ENCODE data around the gene HIPK4.
A peak's percentile ranks its signal among the peaks of the same experiment; 100 is the strongest.

HIPK4 gene

GRCh38 chr19:40362160-40362559 lies 27.8 kb downstream of the HIPK4 start:
- Histone ChIP-seq H3K27me3 (ENCODE audit: control insufficient read depth in 1 of 2, insufficient read depth in 2 of 2, low read length in 2 of 2) (no peaks in the 10 kb centered on the region), H3K36me3 (ENCODE audit: control insufficient read depth in 2 of 2, insufficient read depth in 2 of 2, low read length in 2 of 2) (peaks cover 2 to 9% of the 10 kb centered on the region in 2 donors), H3K4me1 (ENCODE audit: control insufficient read depth, insufficient read depth, low read length) (peaks cover 10% of the 10 kb centered on the region), H3K27ac (ENCODE audit: low read length) (no peak overlapping the region), H3K4me3 (ENCODE audit: low read length in 2 of 2) (no peak overlapping the region), H3K9me3 (ENCODE audit: control insufficient read depth in 2 of 2, low read length in 2 of 2) (no peaks in the 10 kb centered on the region), H3K9ac (ENCODE audit: low read length in 2 of 2) (no peak overlapping the region)

GRCh38 chr19:40360708-40361241 lies 29.2 kb downstream of the HIPK4 start:
- Histone ChIP-seq H3K36me3 (ENCODE audit: control insufficient read depth in 2 of 2, insufficient read depth in 2 of 2, low read length in 2 of 2) (peaks cover 2 to 3% of the 10 kb centered on the region in 2 donors), H3K27ac (ENCODE audit: low read length) (no peak overlapping the region), H3K9me3 (ENCODE audit: control insufficient read depth in 2 of 2, low read length in 2 of 2) (no peaks in the 10 kb centered on the region), H3K4me3 (ENCODE audit: low read length in 2 of 2) (no peak overlapping the region), H3K4me1 (ENCODE audit: control insufficient read depth, insufficient read depth, low read length) (peaks cover 2% of the 10 kb centered on the region), H3K9ac (ENCODE audit: low read length in 2 of 2) (no peak overlapping the region), H3K27me3 (ENCODE audit: control insufficient read depth in 1 of 2, insufficient read depth in 2 of 2, low read length in 2 of 2) (no peaks in the 10 kb centered on the region)

GRCh38 chr19:40360020-40360707 lies 29.8 kb downstream of the HIPK4 start:
- peaks cover 2 to 3% of the 10 kb centered on the region in 2 donors for H3K36me3 ChIP-seq (ENCODE audit: control insufficient read depth in 2 of 2, insufficient read depth in 2 of 2, low read length in 2 of 2)
- H3K4me1 ChIP-seq (ENCODE audit: control insufficient read depth, insufficient read depth, low read length): peaks cover 2% of the 10 kb centered on the region
- no peaks in the 10 kb centered on the region for H3K9me3 ChIP-seq (ENCODE audit: control insufficient read depth in 2 of 2, low read length in 2 of 2)
- no peak overlapping the region for H3K27ac ChIP-seq (ENCODE audit: low read length)
- H3K9ac ChIP-seq (ENCODE audit: low read length in 2 of 2): no peak overlapping the region
- no peaks in the 10 kb centered on the region for H3K27me3 ChIP-seq (ENCODE audit: control insufficient read depth in 1 of 2, insufficient read depth in 2 of 2, low read length in 2 of 2)
- no peak overlapping the region for H3K4me3 ChIP-seq (ENCODE audit: low read length in 2 of 2)

GRCh38 chr19:40358773-40359172 lies 31.2 kb downstream of the HIPK4 start:
- no peaks in the 10 kb centered on the region for H3K9me3 ChIP-seq (ENCODE audit: control insufficient read depth in 2 of 2, low read length in 2 of 2)
- no peak overlapping the region for H3K4me3 ChIP-seq (ENCODE audit: low read length in 2 of 2)
- H3K27ac ChIP-seq (ENCODE audit: low read length): no peak overlapping the region
- peaks cover 2% of the 10 kb centered on the region for H3K4me1 ChIP-seq (ENCODE audit: control insufficient read depth, insufficient read depth, low read length)
- H3K9ac ChIP-seq (ENCODE audit: low read length in 2 of 2): no peak overlapping the region
- no peaks in the 10 kb centered on the region for H3K27me3 ChIP-seq (ENCODE audit: control insufficient read depth in 1 of 2, insufficient read depth in 2 of 2, low read length in 2 of 2)
- H3K36me3 ChIP-seq (ENCODE audit: control insufficient read depth in 2 of 2, insufficient read depth in 2 of 2, low read length in 2 of 2): peaks cover 2 to 3% of the 10 kb centered on the region in 2 donors

GRCh38 chr19:40357640-40358039 lies 32.3 kb downstream of the HIPK4 start:
- peaks cover 2 to 3% of the 10 kb centered on the region in 2 donors for H3K36me3 ChIP-seq (ENCODE audit: control insufficient read depth in 2 of 2, insufficient read depth in 2 of 2, low read length in 2 of 2)
- H3K9ac ChIP-seq (ENCODE audit: low read length in 2 of 2): no peak overlapping the region
- H3K27me3 ChIP-seq (ENCODE audit: control insufficient read depth in 1 of 2, insufficient read depth in 2 of 2, low read length in 2 of 2): no peaks in the 10 kb centered on the region
- no peak overlapping the region for H3K27ac ChIP-seq (ENCODE audit: low read length)
- H3K4me3 ChIP-seq (ENCODE audit: low read length in 2 of 2): no peak overlapping the region
- H3K4me1 ChIP-seq (ENCODE audit: control insufficient read depth, insufficient read depth, low read length): peaks cover 2% of the 10 kb centered on the region
- H3K9me3 ChIP-seq (ENCODE audit: control insufficient read depth in 2 of 2, low read length in 2 of 2): no peaks in the 10 kb centered on the region

- Histone ChIP-seq H3K9ac (ENCODE audit: low read length in 2 of 2) (peak overlapping the region in 1 of 2 donors; percentile 42), H3K4me1 (ENCODE audit: control insufficient read depth, insufficient read depth, low read length) (peaks cover 2% of the 10 kb centered on the region), H3K27me3 (ENCODE audit: control insufficient read depth in 1 of 2, insufficient read depth in 2 of 2, low read length in 2 of 2) (no peaks in the 10 kb centered on the region), H3K27ac (ENCODE audit: low read length) (no peak overlapping the region), H3K36me3 (ENCODE audit: control insufficient read depth in 2 of 2, insufficient read depth in 2 of 2, low read length in 2 of 2) (peaks cover 0 to 2% of the 10 kb centered on the region in 2 donors), H3K4me3 (ENCODE audit: low read length in 2 of 2) (no peak overlapping the region), H3K9me3 (ENCODE audit: control insufficient read depth in 2 of 2, low read length in 2 of 2) (no peaks in the 10 kb centered on the region)
Measured at GRCh38 chr19:40356681-40357595, 33.0 kb downstream of the HIPK4 start.

GRCh38 chr19:40355975-40356680 lies 33.9 kb downstream of the HIPK4 start:
- no peaks in the 10 kb centered on the region for H3K9me3 ChIP-seq (ENCODE audit: control insufficient read depth in 2 of 2, low read length in 2 of 2)
- no peak overlapping the region for H3K4me3 ChIP-seq (ENCODE audit: low read length in 2 of 2)
- no peak overlapping the region for H3K27ac ChIP-seq (ENCODE audit: low read length)
- no peaks in the 10 kb centered on the region for H3K27me3 ChIP-seq (ENCODE audit: control insufficient read depth in 1 of 2, insufficient read depth in 2 of 2, low read length in 2 of 2)
- peaks cover 2% of the 10 kb centered on the region for H3K4me1 ChIP-seq (ENCODE audit: control insufficient read depth, insufficient read depth, low read length)
- peaks cover 0 to 2% of the 10 kb centered on the region in 2 donors for H3K36me3 ChIP-seq (ENCODE audit: control insufficient read depth in 2 of 2, insufficient read depth in 2 of 2, low read length in 2 of 2)
- H3K9ac ChIP-seq (ENCODE audit: low read length in 2 of 2): peak overlapping the region in 1 of 2 donors; percentile 42

- peak overlapping the region; percentile 77 to 86 for H3K9ac ChIP-seq (ENCODE audit: low read length in 2 of 2)
- peak overlapping the region; percentile 46 for H3K27ac ChIP-seq (ENCODE audit: low read length)
- H3K9me3 ChIP-seq (ENCODE audit: control insufficient read depth in 2 of 2, low read length in 2 of 2): no peaks in the 10 kb centered on the region
- peak overlapping the region; percentile 91 to 92 for H3K4me3 ChIP-seq (ENCODE audit: low read length in 2 of 2)
- no peaks in the 10 kb centered on the region for H3K27me3 ChIP-seq (ENCODE audit: control insufficient read depth in 1 of 2, insufficient read depth in 2 of 2, low read length in 2 of 2)
- H3K36me3 ChIP-seq (ENCODE audit: control insufficient read depth in 2 of 2, insufficient read depth in 2 of 2, low read length in 2 of 2): no peaks in the 10 kb centered on the region
- peaks cover 18% of the 10 kb centered on the region for H3K4me1 ChIP-seq (ENCODE audit: control insufficient read depth, insufficient read depth, low read length)
Measured at GRCh38 chr19:40348961-40349507, 40.9 kb downstream of the HIPK4 start.

- Histone ChIP-seq H3K27me3 (ENCODE audit: control insufficient read depth in 1 of 2, insufficient read depth in 2 of 2, low read length in 2 of 2) (no peaks in the 10 kb centered on the region), H3K9ac (ENCODE audit: low read length in 2 of 2) (peak within 1 kb of the TSS; percentile 91 to 98), H3K4me3 (ENCODE audit: low read length in 2 of 2) (peak within 1 kb of the TSS; percentile 91 to 98), H3K27ac (ENCODE audit: low read length) (peak within 1 kb of the TSS; percentile 53), H3K4me1 (ENCODE audit: control insufficient read depth, insufficient read depth, low read length) (peaks cover 18% of the 10 kb centered on the region), H3K9me3 (ENCODE audit: control insufficient read depth in 2 of 2, low read length in 2 of 2) (no peaks in the 10 kb centered on the region), H3K36me3 (ENCODE audit: control insufficient read depth in 2 of 2, insufficient read depth in 2 of 2, low read length in 2 of 2) (no peaks in the 10 kb centered on the region)
Measured at GRCh38 chr19:40348125-40348913, 41.7 kb downstream of the HIPK4 start, which contains the start of the genes C19orf47 and PLD3. C19orf47 (minus strand) TSS chr19:40348397; CDS start chr19:40341857, 6,540 bp downstream. PLD3 (plus strand) TSS chr19:40348695; CDS start chr19:40366484, 17,789 bp downstream.
